Peyer's patch (tissue), 4 donors: Measurements from ENCODE around the gene NBR1. TPM values are rescaled to one million over a fixed set of nuclear protein-coding genes. Genes with fewer than 3 reads are reported as not detected.
"Not testable (repeated sequence)": the region's sequence is repeated elsewhere in the genome, so short reads cannot be mapped to it uniquely, and the experiment has no call there.

Experiments
- DNase-seq, 3 donors: peaks; one replicate each; pipeline ENCODE4 v3.0.0-alpha.2; 2017 to 2019
- H3K27ac ChIP-seq, 4 donors: fragments of 200-600 bp; sonication (generic); one replicate each; pipeline ENCODE4 v1.5.1; 2016 to 2019
- H3K27me3 ChIP-seq, 2 donors: fragments of 200-600 bp; sonication (generic); one replicate each; pipeline ENCODE4 v1.5.1; 2019
- H3K36me3 ChIP-seq, 3 donors: fragments of 200-600 bp; sonication (generic); one replicate each; pipeline ENCODE4 v1.5.1; 2016 to 2019
- H3K4me1 ChIP-seq, 4 donors: fragments of 200-600 bp; sonication (generic); one replicate each; pipeline ENCODE4 v1.5.1; 2016 to 2019
- H3K4me3 ChIP-seq, 4 donors: fragments of 200-600 bp; sonication (generic); 1 replicate in 3 of 4; 2 replicates in 1 of 4; pipeline ENCODE4 v1.5.1; 2016 to 2019; ENCODE audit warnings: mild to moderate bottlenecking in 1 of 4
- H3K9me3 ChIP-seq, 4 donors: fragments of 200-600 bp; sonication (generic); one replicate each; pipeline ENCODE4 v1.5.1; 2016 to 2019; ENCODE audit warnings: mild to moderate bottlenecking in 1 of 4
- POLR2A ChIP-seq, 2 donors: fragments of 450-650 bp; IDR thresholded peaks; one replicate each; pipeline ENCODE4 v1.5.1; 2017; ENCODE audit warnings: antibody characterized with exemption in 2 of 2, mild to moderate bottlenecking in 2 of 2, moderate library complexity in 2 of 2
- total RNA-seq, 4 donors: library from RNA; depleted of rRNA; stranded (reverse); fragments of >200 nt; gene quantifications; one replicate each; pipeline ENCODE4 v1.1.0, GENCODE V29; 2016
- TF ChIP-seq, protein P1 (sequence below), 6 experiments: fragments of 450-650 bp in 4 of 6; fragments of 200-600 bp in 2 of 6; sonication (generic) in 1 of 6; IDR thresholded peaks; one replicate each; pipeline ENCODE4 v1.5.1; 2017 to 2019; ENCODE audit warnings: antibody characterized with exemption in 6 of 6, mild to moderate bottlenecking in 3 of 6, moderate library complexity in 1 of 6

Gene NBR1
- total RNA-seq, 4 donors from 2014 or later = 102 to 139 (median 127) TPM

DNA sequence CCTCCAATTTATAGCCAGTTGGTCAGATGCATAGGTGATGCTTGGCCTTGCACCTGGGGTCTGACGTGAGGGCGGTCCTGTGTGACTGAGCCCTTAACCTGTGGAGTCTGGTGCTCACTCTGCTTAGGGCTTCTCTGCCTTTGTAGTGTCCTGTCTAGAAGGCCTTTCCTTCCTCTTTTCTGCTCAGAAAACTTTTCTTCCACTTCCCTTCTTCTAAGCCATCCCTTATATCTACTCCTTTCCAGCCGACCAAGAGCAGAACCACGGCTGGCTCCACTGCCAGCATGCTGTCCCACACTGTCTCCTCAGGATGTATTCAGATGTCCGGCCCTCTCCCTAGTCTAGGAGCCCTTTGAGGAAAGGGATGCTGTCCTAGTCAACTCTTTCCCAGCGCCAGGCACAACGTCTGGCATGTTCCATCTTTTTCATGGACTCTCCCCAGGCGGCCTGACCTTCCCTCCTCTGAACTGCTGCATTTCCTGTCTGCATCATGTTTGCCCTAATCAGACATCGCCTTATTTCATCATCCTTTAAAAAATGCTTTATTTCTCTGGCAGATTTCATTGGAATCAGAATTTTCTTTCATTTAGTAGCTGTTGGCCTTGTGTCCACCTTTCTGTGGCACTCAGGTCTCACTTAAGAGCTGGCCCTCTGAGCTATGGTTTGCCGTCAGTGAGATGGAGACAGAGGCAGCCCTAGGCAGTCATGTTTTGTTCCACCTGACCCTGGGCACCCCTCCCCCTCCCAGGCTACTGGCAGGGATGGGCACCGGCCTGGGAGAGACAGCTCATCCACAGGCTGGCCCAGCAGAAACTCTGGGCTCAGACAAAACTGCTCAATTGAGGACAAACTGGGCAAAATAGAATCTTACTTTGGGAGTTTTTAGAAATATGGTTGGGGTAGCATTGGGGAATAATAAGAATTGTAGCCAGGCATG lies 30.4 kb upstream of the NBR1 start:
- Histone ChIP-seq H3K4me3 (no peak overlapping the region), H3K4me1 (no peaks in the 10 kb centered on the region), H3K36me3 (peaks cover 0 to 8% (median 0%) of the 10 kb centered on the region in 3 donors), H3K27me3 (no peaks in the 10 kb centered on the region), H3K9me3 (no peaks in the 10 kb centered on the region), H3K27ac (no peak overlapping the region)
- DNase-seq = no peak
- TF ChIP-seq, protein P1, sequence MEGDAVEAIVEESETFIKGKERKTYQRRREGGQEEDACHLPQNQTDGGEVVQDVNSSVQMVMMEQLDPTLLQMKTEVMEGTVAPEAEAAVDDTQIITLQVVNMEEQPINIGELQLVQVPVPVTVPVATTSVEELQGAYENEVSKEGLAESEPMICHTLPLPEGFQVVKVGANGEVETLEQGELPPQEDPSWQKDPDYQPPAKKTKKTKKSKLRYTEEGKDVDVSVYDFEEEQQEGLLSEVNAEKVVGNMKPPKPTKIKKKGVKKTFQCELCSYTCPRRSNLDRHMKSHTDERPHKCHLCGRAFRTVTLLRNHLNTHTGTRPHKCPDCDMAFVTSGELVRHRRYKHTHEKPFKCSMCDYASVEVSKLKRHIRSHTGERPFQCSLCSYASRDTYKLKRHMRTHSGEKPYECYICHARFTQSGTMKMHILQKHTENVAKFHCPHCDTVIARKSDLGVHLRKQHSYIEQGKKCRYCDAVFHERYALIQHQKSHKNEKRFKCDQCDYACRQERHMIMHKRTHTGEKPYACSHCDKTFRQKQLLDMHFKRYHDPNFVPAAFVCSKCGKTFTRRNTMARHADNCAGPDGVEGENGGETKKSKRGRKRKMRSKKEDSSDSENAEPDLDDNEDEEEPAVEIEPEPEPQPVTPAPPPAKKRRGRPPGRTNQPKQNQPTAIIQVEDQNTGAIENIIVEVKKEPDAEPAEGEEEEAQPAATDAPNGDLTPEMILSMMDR (IDR thresholded peaks at IDR 0.05) = no peak
- no peak for TF ChIP-seq POLR2A (IDR thresholded peaks at IDR 0.05)

DNA sequence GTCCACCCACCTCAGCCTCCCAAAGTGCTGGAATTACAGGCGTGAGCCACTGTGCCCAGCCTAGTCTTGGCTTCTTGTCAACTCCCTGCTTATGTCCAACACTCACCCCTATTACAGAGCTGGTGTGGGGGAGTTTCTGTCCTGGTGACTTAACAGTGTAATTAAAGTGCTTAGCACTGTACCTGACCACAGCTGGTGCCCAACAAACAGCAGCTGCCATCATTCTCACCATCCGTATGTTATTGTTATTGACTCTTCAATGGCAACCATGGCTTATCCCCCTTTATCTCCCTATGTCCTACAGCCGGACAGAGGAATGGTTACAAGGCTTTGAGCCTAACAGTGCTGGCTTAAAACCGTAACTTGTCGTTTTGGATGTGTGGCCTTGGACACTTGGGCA lies 28.9 kb upstream of the NBR1 start:
- H3K4me3 ChIP-seq = no peak overlapping the region
- H3K27me3 ChIP-seq = no peaks in the 10 kb centered on the region
- peaks cover 0 to 8% (median 0%) of the 10 kb centered on the region in 3 donors for H3K36me3 ChIP-seq
- no peaks in the 10 kb centered on the region for H3K9me3 ChIP-seq
- no peak overlapping the region for H3K27ac ChIP-seq
- TF ChIP-seq POLR2A (IDR thresholded peaks at IDR 0.05) = no peak
- DNase-seq = no peak
- no peaks in the 10 kb centered on the region for H3K4me1 ChIP-seq

DNA sequence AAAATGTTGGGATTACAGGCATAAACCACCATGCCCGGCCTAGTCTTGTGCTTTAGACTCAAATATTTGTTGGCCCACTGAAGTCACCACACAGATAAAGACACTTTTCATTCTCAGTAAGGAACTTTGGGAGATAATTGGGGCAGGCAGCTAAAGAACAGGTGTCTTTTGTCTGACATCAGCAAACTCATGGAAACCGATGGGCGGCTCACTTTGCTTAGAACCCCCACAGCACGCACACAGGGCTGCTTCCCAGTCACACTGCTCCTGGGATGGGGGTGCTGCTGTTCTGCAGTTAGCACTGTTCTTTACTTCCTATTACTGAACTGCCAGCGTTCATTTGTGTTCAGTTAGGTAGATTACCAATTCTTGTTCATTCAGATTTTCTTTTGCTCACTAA lies 27.8 kb upstream of the NBR1 start:
- no peak for DNase-seq
- Histone ChIP-seq H3K4me1 (no peaks in the 10 kb centered on the region), H3K9me3 (no peaks in the 10 kb centered on the region), H3K27me3 (no peaks in the 10 kb centered on the region), H3K27ac (no peak overlapping the region), H3K36me3 (peaks cover 0 to 8% (median 0%) of the 10 kb centered on the region in 3 donors), H3K4me3 (no peak overlapping the region)
- TF ChIP-seq POLR2A (IDR thresholded peaks at IDR 0.05) = no peak
- TF ChIP-seq, protein P1 (IDR thresholded peaks at IDR 0.05) = no peak

DNA sequence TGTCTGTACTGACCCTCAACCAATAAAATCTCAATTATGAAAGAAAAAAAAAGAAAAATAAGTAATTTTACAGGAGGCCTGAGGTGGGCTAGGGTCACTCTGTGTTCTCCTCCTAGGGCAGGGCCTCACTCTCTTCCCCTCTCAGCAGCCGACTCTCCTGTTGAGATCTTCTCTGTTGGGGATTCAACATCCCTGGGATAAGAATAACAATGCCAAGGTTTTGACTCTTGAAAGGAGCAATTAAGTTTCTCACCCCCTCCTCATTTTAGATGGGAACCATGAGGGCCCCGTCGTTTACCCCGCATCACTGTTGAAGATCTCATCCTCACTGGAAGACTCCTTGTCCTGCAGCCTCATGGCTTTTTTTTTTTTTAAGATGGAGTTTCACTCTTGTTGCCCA lies 24.4 kb upstream of the NBR1 start:
- TF ChIP-seq, protein P1 (IDR thresholded peaks at IDR 0.05) = no peak
- no peak for TF ChIP-seq POLR2A (IDR thresholded peaks at IDR 0.05)
- Histone ChIP-seq H3K27me3 (no peaks in the 10 kb centered on the region), H3K9me3 (no peaks in the 10 kb centered on the region), H3K27ac (no peak overlapping the region), H3K4me3 (no peak overlapping the region), H3K36me3 (peaks cover 0 to 8% (median 0%) of the 10 kb centered on the region in 3 donors), H3K4me1 (no peaks in the 10 kb centered on the region)
- DNase-seq = no peak

DNA sequence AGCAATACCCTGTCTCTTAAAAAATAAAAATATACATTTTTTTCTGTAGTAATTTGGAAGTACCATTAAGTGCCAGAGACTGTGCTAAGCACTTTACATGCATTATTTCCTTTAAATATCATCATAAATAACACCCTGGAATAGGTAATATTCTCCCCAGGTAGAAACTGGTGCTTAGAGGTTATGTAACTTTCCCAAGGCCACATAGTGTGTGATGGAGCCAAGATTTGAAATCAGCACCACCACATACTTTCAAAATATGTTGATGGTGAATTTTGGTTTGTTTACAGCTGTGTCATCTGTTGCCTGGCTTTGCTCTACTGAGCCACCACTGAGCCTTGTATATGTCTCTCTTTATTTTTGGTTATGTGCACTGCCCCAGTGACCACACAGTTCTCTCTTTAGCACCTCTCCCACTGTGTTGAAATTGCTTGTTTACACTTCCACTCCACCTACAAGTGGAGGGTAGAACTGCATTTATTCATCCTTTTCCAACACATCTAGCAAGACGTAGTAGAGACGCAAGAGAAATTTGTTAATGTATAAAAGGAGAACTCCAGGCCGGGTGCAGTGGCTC lies 19.0 kb upstream of the NBR1 start:
- TF ChIP-seq POLR2A (IDR thresholded peaks at IDR 0.05) = no peak
- TF ChIP-seq, protein P1 (IDR thresholded peaks at IDR 0.05) = no peak
- no peak overlapping the region for H3K4me3 ChIP-seq
- DNase-seq = no peak
- no peaks in the 10 kb centered on the region for H3K9me3 ChIP-seq
- no peaks in the 10 kb centered on the region for H3K4me1 ChIP-seq
- H3K27ac ChIP-seq = no peak overlapping the region
- H3K27me3 ChIP-seq = no peaks in the 10 kb centered on the region
- H3K36me3 ChIP-seq = no peaks in the 10 kb centered on the region

DNA sequence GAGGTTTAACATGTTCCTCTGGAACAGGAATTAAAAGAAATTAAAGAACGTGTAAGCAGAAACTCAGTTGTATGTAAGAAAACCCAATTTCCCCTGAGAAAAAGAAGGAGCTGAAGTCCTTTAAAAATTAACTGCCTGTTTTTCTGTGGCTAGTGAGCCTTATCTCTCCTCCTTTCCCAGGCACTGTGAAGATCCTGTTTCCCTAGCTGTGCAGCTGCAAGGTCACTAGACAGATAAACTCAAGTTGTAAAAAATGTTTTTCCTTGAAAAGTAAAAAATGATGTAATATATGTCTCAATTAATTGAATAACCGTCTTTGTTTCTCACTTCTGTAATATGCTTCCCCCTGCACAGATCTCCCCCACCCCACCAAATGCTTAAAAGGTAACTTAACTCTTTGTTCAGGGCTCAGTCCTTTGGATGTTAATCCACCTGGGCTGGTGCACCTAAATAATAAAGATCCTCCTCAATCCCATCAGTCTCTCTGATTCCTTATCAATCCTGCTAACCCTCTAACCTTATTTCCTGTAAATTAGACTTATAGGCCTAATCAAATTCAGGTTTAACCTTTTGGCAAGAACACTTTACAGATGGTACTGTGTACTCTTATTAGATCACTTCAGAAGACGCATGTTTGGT lies 17.7 kb upstream of the NBR1 start:
- H3K27ac ChIP-seq, H3K9me3 ChIP-seq, H3K4me3 ChIP-seq, DNase-seq, H3K4me1 ChIP-seq, H3K36me3 ChIP-seq, H3K27me3 ChIP-seq: not testable (repeated sequence)
